Superior temporal gyrus (tissue), 1 donor: ENCODE measurements around the gene ZNF521.

Experiments used
- DNase-seq: peaks from one replicate; pipeline ENCODE4 v3.0.0-alpha.2; 2016; ENCODE audit errors: extremely low spot score

ZNF521 gene

DNA sequence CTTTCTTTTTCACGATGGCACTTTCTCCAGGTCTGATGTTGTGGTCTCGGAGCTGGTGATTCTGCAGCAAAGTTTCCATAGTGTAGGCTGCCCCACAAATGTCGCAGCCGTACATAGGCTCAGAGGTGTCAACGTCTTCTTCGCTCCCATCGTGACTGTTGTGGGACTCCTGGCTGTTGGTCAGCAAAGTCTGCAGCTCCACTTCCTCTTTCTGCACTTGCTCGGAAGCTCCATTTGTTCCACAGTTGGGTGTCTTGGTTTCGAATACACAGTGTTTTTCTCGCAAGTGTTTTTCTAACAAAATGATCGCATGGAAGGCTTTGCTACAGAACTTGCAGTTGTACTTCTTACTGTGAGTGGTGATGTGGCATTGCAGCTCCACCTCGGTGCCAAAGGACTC is 126.8 kb downstream of the ZNF521 start:
- no peak for DNase-seq

DNA sequence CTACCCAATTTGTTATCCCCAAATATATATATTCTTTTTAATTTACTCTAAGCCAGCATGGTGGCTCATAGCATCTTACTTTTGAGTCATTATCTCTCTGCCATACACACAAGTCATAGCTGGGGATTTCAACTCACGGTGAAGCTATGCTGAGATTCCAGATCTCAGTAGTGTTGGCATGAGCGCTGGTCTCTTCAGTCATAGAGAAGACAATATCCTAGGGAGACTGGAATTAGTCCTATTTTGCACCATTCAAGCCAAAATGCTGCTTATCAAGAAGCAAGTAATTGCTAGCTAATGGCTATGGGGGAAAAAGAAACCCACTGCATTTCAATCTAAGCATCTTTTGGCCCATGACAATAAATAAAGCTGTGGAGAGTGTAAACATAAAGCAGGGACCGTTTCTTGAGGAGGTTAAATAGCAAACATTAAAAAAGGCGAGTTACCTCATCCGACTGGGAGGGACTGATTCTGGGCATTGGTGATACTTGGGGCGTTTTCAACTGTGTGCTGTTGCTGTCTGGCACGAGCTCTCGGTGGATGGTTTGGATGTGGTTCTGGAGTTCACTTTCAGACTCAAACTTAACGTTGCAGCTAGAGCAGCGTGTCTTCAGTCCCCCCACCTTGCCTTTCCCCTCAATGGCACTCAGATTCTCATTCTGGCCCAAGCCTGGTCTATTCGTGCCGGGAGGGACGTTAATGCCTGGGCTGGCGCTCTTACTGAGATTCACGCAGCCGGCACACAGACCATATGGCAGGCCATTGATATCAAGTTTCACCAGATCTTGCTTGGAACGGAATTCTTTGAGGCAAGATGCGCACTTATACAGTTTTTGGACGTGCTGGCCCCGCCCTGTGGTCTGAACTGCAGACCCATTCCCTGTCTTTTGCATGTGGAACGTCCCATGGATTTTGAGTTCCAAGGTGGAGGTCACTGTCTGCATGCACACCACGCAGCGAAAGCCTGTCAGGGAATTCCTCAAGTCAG is 127.8 kb downstream of the ZNF521 start:
- no peak for DNase-seq

DNA sequence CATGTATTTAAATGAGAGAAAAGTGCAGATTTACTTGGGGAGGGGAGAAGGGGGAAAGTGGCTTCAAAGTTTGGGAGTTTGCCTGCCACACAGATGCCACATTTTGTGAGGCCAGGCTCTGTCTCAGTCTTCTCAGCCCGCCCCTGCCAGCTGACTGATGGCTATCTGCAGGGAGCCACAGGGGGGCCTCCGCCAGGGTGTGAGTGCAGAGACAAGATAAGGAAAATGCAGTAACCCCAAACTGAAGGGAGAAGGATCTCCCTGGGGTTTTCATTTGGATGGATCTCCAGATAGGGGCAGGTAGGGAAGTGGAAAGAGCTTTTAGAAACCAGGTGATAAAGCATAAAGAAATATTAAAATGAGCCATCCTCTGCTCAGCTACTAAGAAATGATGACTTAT is 128.8 kb downstream of the ZNF521 start:
- no peak for DNase-seq

DNA sequence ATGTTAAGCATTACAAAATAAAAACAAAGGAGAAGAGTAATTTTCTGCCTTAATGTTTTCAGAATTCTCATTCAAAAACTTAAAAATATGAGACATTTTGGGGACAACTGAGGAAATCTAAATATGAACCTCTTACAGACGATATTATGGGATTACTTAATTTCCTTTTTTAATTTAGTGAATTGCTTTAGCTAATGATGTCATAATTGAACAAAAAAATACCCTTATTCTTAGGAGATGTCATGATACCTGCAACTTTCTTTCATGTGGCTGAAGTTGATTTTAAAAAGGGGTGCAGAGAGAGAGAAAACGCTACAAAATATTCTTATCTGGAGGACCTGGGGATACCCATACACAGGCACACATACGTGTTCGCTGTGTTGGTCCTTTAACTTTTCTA is 129.3 kb downstream of the ZNF521 start:
- no peak for DNase-seq

DNA sequence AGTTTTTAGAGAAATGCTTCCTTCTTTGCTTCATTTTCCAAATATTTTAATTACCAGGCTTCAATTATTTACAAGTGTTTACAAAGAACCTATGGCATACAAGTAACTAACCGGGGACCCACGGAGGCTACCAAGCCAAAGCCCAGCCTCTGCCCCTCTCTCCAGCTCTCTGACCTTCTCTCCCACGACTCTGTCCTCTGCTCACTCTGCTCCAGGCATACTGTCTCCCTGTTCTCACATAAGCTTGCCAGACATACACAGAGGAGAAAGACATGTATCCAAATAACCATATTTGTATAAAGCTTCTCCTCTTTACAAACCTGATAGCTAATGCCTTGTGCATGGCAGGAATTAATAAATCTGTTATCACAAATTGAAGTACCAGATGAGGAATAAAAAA is 141.3 kb downstream of the ZNF521 start:
- no peak for DNase-seq

DNA sequence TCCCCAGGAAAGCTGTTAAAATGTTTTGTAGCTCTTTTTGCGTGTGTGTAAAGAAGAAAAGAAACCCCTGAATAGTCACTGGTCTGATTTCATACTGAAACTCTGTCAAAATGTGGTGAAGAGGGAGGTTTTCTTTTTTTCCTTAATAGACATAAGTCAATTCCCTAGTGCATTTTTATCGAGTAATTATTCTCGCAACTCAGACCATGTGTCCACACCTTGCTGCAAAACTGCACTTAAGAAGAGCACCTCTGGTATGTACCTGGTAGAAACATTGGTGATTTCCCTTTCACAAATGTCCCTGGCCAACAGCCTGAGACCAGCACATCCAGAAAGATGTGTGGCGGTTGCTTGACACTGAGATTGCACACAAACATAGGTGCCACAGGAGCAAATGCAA is 159.9 kb downstream of the ZNF521 start:
- DNase-seq, result no peak

DNA sequence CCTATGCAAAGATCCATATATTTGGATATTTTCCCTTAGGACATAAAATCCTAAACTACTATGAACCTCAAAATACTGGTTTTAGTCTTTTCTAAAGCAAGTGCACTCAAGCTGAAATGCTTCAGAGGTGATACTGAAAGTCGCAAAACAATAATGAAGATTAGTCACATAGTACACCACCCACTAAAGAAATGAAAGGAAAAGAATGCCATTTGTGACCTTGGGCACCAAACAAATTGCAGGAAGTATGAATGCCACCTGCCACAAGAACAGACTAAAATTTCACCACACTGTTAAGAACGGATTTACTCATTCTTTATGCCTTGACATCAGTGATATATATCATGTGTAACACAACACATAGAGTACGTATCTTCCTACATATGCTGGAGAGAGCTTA is 161.5 kb downstream of the ZNF521 start:
- no peak for DNase-seq

DNA sequence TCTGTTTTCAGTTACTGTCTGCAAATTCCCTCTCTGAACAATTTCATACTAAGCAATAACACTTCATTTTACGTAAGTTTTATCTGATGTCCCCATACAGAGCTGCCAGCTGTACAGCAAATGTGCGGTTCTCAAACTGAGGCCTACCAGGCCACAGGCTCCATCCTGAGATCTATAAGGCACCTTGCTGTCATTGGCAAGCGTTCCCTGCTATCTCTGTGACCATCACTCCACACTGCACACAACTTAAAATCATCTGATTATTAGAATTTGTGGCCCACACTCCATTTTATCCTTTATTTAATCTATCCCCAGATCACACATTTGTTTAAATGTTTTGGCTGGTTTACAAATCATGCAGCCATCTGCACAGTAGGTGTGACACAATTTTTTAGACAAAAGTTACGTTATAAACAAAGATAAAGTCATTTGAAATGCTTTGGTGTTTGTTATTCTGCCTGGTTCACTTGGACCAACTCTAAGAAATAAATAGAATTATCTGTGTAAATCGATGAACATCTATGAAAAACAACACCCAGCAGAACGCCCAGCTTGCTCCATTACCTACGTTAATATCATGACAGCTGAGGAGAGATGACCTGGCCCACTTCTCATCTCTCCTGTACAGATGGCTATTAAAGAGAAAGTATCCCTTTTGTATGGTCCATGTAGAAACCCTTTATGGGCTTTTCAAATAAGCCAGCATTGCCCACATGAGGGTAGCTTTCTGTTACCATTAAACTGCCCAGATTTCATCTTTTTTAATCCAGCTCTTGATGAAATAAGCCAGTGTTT is 162.4 kb downstream of the ZNF521 start:
- no peak for DNase-seq

DNA sequence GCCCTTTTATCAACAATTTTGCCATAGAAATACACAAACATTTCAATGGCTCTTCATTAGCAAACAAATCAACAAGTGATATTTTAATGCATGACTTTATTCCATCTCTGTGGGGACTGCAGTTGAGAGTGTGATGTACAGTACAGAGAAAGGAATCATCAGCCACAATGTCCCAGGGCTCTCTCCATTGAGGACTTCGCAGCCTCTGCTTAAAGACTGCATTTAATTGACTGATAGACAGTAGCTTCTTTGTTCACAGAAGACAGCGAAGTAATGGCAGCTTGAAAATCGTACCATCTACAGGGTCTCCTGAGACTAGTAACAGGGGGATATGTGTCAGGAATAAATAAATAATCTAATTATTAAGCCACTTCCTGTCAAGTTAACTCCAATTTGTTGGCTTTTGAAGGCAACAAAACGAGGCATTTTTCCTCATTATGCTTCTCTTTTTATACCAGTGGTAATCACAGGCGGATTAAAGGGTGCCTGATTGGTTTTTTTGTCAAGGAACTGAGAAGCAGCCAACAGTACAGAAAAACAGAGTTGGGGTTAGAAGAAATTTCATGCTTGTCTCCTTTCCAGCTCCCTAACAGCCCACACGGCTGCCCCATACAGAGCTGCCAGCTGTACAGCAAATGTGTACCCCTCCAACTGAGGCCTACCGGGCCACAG is 164.3 kb downstream of the ZNF521 start:
- peak; percentile 24 for DNase-seq

DNA sequence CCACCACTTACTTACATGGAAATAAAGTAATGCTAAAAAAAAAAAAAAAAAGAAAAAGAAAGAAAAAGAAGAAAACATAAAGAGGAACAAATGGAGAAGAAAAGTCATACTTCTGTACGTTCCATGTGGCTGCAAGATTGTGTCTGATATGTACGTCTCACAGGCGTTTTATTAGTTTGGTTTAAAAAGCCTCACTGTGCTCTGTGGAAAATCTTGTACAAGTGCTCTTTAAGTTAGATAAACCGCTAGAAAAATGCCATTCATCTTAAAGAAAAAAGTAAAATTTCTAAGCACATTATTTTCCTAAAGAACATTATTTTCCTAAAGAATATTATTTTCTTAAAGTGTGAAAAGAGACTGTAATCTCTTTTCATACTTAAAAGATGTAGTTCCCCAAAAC is 165.1 kb downstream of the ZNF521 start:
- no peak for DNase-seq

DNA sequence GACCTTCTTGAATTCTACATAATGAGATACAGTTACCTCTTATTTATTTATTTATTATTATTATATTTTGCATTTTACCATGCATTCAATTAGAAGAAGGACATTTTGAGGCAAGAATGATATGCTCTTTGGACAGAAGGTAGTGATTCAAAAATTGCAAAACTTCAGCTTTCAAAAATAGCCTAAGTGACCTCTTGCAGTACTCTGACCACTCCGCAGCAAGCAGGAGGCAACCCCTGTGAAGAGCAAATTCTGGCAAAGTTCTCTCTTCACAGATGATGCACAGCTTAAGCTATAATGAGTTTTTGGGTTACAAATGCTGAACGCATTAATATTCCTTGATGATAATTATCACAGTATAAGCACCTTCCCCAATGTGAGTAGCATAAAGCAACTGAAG is 170.0 kb downstream of the ZNF521 start:
- no peak for DNase-seq

DNA sequence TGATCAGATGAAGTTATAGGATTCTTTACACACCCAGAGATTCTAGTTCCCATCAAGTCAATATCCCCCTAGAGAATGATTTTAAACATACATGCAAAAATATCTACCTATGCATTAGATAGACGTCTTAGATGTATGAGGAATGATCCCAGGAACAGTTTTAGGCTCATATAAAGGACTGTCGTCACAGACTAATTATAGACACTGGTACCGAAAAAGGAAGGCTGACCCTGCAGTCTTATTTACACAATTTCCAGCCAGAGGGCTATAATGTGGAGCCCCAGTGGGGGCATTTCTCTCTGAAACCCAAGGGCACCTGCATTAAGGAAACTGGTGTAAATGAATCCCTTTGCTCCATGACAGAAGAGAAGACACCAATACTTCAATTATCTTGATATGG is 170.4 kb downstream of the ZNF521 start:
- no peak for DNase-seq

DNA sequence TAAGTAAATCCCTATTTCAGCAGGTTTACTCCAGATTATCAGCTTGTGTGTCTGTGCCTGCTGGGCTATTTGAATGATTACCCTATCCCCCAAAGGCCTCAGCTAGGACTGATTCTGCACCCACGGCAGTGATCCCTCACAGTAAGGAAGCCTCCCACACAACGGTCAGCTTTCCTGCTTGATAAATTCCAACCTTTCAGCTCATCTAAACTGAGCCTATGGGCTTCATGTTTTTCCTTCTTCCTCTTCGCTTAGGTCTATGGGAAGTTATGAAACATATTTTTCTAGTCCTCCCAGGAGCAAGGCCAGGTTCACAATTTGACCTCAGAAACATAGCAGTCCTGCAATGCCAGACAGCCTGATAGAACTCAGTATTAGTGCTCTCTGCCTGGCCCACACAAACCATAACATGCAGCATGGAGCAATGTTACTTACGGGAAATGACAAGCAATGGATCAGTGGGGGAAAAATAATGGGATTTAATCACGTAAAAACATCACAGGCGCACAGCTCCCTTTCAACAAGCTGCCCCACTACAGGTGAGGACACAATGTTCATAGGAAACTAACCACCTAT is 170.9 kb downstream of the ZNF521 start:
- no peak for DNase-seq

DNA sequence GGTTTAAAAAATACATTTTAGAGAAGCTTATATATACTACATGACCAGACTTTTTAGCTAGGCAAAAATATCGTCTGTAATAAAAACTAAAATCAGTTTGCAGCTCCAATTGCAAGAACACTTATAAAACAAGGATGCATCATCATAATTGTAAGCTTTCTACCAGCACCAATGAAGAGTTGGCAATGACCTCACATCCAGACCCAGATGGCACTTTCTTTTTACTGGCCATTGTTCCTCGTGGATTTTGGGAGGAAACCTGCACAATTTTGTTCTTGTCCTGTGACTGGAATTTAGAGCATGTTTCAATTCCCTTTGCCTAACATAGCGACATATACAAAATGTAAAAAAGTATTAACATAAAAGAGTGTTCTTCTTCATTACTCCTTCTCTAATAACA is 174.3 kb downstream of the ZNF521 start:
- no peak for DNase-seq

DNA sequence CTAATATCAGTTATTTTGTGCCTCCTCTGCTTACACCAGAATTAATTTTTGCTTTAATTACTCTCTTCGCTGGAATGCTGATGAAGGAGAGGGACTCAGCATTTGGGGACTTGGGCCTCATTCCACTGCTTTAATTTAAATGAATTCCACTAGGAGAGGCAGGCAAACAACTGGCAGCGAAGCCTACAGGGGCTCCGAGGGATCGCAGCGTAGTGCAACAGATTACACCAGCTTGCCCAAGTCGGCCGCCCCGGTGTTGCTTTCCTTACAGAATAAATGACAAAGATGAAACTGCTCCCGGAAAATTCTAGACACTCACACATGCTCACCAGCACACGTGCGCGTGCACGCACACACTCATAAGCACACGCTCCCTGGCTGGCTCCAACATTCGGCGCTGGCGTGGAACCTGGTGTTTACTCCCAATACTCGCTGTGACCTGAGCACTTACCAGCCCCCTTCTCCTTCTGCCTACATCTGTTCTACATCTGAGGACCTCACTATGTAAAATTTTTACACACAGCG is 175.4 kb downstream of the ZNF521 start:
- DNase-seq, result no peak

DNA sequence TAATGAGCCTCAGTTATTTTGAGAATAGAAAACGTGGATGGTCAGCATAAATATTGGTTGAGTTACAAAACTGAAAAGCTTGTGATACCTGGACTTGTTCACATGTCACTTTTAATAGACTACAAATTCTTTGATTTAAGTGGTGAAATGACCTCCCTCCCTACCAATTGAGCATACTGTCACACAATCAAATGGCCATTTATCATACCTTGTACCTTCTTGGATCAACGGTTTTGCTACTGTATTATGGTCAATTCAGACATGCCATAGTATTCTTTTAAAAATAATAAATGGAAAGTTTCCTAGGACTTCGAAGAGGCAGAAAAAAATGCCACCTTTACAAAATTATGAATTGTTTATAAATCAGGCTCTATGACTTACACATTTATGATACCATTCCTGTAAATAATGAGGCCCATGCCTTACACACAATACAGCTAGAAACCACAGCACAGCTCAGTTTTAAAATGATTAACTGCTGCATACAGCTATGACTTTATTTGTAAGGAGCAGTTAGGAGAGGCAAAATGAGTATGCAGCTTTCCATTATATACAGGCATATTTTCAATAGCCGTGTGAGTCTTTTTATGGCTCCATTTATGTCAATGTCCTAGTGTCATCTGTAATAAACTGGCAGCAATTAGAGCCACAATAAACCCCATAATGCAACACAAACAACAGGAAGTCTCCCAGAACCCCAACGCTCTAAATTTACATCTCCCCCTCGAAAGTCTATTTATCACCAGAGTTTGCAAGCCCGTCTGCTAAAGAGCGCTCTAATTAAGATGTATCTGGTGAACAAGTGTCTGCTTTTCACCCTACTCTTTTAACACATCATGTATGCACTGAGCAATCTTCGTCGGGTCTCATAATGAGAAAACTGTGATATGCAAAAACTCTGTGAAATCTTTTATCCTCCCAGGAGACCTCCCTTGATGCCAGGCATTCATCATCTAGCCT is 176.1 kb downstream of the ZNF521 start:
- no peak for DNase-seq

DNA sequence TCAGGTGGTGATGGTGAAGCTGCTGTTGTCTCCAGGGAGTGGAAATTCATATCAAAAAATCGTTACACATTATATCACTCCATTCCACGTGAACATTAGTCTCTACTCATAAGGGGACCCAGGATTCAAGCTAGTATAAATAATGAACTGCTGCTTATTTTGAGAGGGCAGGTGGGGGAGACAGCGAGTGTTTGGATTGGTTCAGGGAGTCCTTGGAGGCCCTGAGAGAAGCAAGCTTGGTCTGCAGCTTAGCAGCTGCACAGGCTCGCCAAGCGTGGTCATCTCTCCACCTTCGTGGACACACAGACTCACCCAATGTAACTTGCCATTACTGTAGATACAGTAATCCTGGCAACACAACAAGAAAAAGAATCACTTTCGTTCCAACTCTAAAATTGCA is 177.6 kb downstream of the ZNF521 start:
- DNase-seq, result no peak

DNA sequence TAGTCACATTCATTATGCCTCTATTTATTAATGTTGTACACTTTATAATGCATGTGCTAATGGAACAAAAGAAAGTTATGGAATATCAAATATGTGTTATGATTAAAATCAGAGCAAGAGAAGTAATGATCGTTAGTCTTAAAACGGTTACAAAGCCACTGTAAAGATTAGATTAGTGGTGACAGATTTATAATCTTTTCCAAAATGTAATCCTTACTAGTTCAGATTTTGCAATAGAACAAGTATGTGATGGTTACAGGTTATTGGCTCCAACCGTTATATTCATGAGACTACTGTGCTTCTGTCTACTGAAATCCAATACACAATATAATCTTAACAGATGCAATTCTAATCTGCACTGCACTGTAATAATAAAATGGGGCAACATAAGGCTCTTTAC is 180.6 kb downstream of the ZNF521 start:
- DNase-seq, result no peak

DNA sequence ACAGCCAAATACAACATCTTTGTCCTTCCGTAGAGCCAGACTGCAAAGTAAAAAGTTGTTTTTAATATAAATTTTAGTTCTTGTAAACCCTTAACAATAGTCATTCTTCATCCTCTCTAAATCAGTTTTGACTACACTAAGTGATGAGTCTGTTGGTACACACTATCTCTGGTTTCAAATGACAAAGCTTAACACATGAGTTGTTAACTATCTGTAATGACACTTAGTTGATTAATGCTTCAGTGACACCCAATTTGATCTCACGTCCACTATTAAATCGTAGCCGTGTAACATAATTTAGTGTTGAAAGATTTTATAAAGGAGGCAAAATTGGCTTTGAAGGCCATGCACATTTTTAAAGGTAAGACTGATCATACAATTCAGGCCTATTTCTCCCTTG is 181.6 kb downstream of the ZNF521 start:
- no peak for DNase-seq

DNA sequence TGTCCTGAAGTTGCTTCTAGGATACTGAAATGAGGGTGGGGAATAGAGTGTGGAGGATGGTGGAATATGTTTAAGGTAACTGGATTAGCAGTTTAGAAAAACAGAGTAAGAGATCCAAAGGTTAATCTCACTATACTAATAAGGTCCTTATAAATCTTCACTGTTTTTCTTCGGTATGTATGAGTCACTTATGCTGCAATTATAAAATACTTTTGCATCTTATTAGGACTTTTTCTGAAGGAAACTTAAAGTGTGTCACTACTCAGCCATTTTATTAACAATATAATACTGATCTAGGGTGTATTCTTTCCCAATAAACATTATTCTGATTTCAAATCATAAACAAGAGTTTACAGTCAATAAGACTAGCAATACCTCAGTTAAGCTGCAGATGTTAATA is 182.3 kb downstream of the ZNF521 start:
- no peak for DNase-seq
